ENCODE data around the gene OR6S1. TPM values are rescaled to one million over a fixed set of nuclear protein-coding genes. Genes with fewer than 3 reads are reported as not detected.

The OR6S1 gene
- total and polyA plus RNA-seq, 2 of the 8 experiments (the other 6 are each of a cell fraction or from before 2014, with no cell fraction given): not detected

- no peak overlapping the region for H3K56ac ChIP-seq (replicated peaks; ENCODE audit: insufficient read length, low read depth, low read length)
- H4K8ac ChIP-seq (ENCODE audit: extremely low read depth, insufficient read depth, low read length): no peak overlapping the region
- no peak overlapping the region for H4K91ac ChIP-seq (replicated peaks; ENCODE audit: insufficient read length, low read length)
- no peak overlapping the region for H3K23ac ChIP-seq (ENCODE audit: insufficient read length)
- CTCF ChIA-PET (ENCODE audit: partially characterized antibody): interaction anchor here (0.8 to 8.9 kb wide), 9 partner anchors 69 to 277 kb away, joined by 3 to 114 read pairs (median 8); partner anchors contain the start of gene PARP2
- no peak overlapping the region for H2AFZ ChIP-seq (ENCODE audit: low read length)
- H4K5ac ChIP-seq (ENCODE audit: insufficient read length, low read depth, low read length): no peak overlapping the region
- H3K27ac ChIP-seq (ENCODE audit: low read depth, low read length): no peak overlapping the region
- H2BK5ac ChIP-seq (ENCODE audit: low read depth, low read length): no peak overlapping the region
- FAIRE-seq (no peak), DNase-seq (ENCODE audit: low read depth in 1 of 2, low spot score in 2 of 2) (no peak)
- no peaks in the 10 kb centered on the region for H3K79me2 ChIP-seq (ENCODE audit: control insufficient read depth in 1 of 2, insufficient read depth in 2 of 2, low read length in 2 of 2)
- no peaks in the 10 kb centered on the region; a peak in 1 of 7 replicates for H3K4me1 ChIP-seq (replicated peaks in 1 of 4; ENCODE audit: control insufficient read depth in 3 of 4, insufficient read depth in 4 of 4, low read length in 3 of 4)
- H2BK15ac ChIP-seq (ENCODE audit: low read length): no peak overlapping the region
- no peaks in the 10 kb centered on the region for H3K79me1 ChIP-seq (ENCODE audit: low read depth, low read length)
- H3K23me2 ChIP-seq (ENCODE audit: low read depth, low read length): no peaks in the 10 kb centered on the region
- H3K4me3 ChIP-seq (ENCODE audit: extremely low read depth in 1 of 4, insufficient read depth in 2 of 4, low read depth in 3 of 4, low read length in 4 of 4): no peak overlapping the region
- peak overlapping the region; percentile 17; the same call in 1 of the 2 replicates for H2BK20ac ChIP-seq (ENCODE audit: low read length)
- H3K14ac ChIP-seq (ENCODE audit: insufficient read length): no peak overlapping the region
- H2AK5ac ChIP-seq (ENCODE audit: low read depth, low read length): no peak overlapping the region
- H2BK12ac ChIP-seq (ENCODE audit: low read depth, low read length): no peak overlapping the region
- no peaks in the 10 kb centered on the region for H4K20me1 ChIP-seq (replicated peaks in 1 of 2; ENCODE audit: control insufficient read depth in 1 of 2, insufficient read depth in 2 of 2, low read length in 2 of 2)
- no peaks in the 10 kb centered on the region; a peak in 1 of 7 replicates for H3K27me3 ChIP-seq (replicated peaks in 1 of 4; ENCODE audit: control insufficient read depth in 3 of 4, extremely low read depth in 1 of 4, insufficient read depth in 3 of 4, low read length in 3 of 4)
- H3K9ac ChIP-seq (replicated peaks in 1 of 4; ENCODE audit: extremely low read depth in 1 of 4, low read depth in 3 of 4, low read length in 3 of 4): no peak overlapping the region
- 86% methylated on average over 13 of the region's 13 CpGs; no CpG with 5 or more reads in 1 of the 2 experiments for WGBS, 2 experiments (ENCODE audit: extremely low coverage in 1 of 2, insufficient coverage in 1 of 2, insufficient read length in 1 of 2, insufficient replicate concordance in 2 of 2, low coverage in 1 of 2, low lambda C conversion rate in 2 of 2, missing lambda C conversion rate in 1 of 2)
- POLR2A ChIA-PET (ENCODE audit: partially characterized antibody): interaction anchor here (1.8 to 7.8 kb wide), 2 partner anchors 135 to 149 kb away, joined by 5 to 49 read pairs; partner anchors contain the start of genes APEX1, OSGEP and PNP
- no peaks in the 10 kb centered on the region for H3K36me3 ChIP-seq (ENCODE audit: control insufficient read depth in 2 of 4, insufficient read depth in 4 of 4, low read length in 3 of 4)
- no peak overlapping the region for H3K4ac ChIP-seq (replicated peaks; ENCODE audit: insufficient read length, low read depth, low read length)
- no peak overlapping the region for H3K4me2 ChIP-seq (ENCODE audit: insufficient read depth in 1 of 2, low read depth in 2 of 2, low read length in 2 of 2)
- no peaks in the 10 kb centered on the region for H3K9me3 ChIP-seq (ENCODE audit: insufficient read depth in 2 of 2, low read depth in 1 of 2, low read length in 1 of 2)
- no peak overlapping the region for H2BK120ac ChIP-seq (replicated peaks; ENCODE audit: low read depth, low read length)
- no peak overlapping the region for H3K18ac ChIP-seq (ENCODE audit: extremely low read depth, low read length)
- TF ChIP-seq RFX5 (IDR thresholded peaks at IDR 0.05; ENCODE audit: borderline replicate concordance, low read depth, low read length) (no peak), SIX5 (IDR thresholded peaks at IDR 0.05; ENCODE audit: low read depth, low read length) (no peak), GABPA (IDR thresholded peaks at IDR 0.05; ENCODE audit: borderline replicate concordance, insufficient read depth, low read length) (no peak), SAP30 (IDR thresholded peaks at IDR 0.05; ENCODE audit: insufficient read depth, insufficient replicate concordance, low read length) (no peak), PHF8 (conservative IDR thresholded peaks at IDR 0.05; ENCODE audit: low read depth, low read length) (no peak), ZNF274 (IDR thresholded peaks at IDR 0.05; ENCODE audit: borderline replicate concordance, extremely low read depth, low read length) (no peak), KDM1A (IDR thresholded peaks at IDR 0.05; ENCODE audit: borderline replicate concordance, low read length) (no peak), CBX5 (IDR thresholded peaks at IDR 0.05; ENCODE audit: low read depth, low read length) (no peak), CBX8 (IDR thresholded peaks at IDR 0.05; ENCODE audit: borderline replicate concordance, low read depth, low read length) (no peak), POU5F1 (IDR thresholded peaks at IDR 0.05; ENCODE audit: low read depth, low read length) (no peak), POLR2AphosphoS5 (IDR thresholded peaks at IDR 0.05; ENCODE audit: low read depth, low read length) (no peak), JUN (IDR thresholded peaks at IDR 0.05; ENCODE audit: low read depth, low read length) (no peak)
Measured at GRCh38 chr14:20603813-20604690, 37.4 kb downstream of the OR6S1 start.
